ENCODE data around the gene C2CD3.

C2CD3 gene

GRCh38 chr11:74018331-74019005 is 152.3 kb downstream of the C2CD3 start:
- no peak for DNase-seq

- DNase-seq: no peak
These were observed 153.2 kb downstream of the C2CD3 start for GRCh38 chr11:74017631-74018030.

GRCh38 chr11:74015919-74016684 is 154.7 kb downstream of the C2CD3 start:
- no peak for DNase-seq

GRCh38 chr11:74014880-74015279 is 155.9 kb downstream of the C2CD3 start:
- DNase-seq: no peak

- DNase-seq: no peak
These were observed 157.7 kb downstream of the C2CD3 start for GRCh38 chr11:74013141-74013540.

- no peak for DNase-seq
These were observed 158.6 kb downstream of the C2CD3 start for GRCh38 chr11:74012074-74012809.

GRCh38 chr11:74011360-74012073 is 159.3 kb downstream of the C2CD3 start:
- no peak for DNase-seq

- no peak for DNase-seq
These were observed 160.2 kb downstream of the C2CD3 start for GRCh38 chr11:74010306-74011300.

GRCh38 chr11:74009675-74010305 is 161.0 kb downstream of the C2CD3 start:
- DNase-seq: no peak

- DNase-seq: no peak
These were observed 161.6 kb downstream of the C2CD3 start for GRCh38 chr11:74009230-74009547.

- no peak for DNase-seq
These were observed 162.2 kb downstream of the C2CD3 start, which contains the start of gene UCP3 for GRCh38 chr11:74008373-74009229. Gene UCP3, minus strand, starts transcription at chr11:74009085. Its CDS starts 2,043 bp downstream, at chr11:74007042.

GRCh38 chr11:74007691-74008372 is 163.0 kb downstream of the C2CD3 start:
- no peak for DNase-seq

GRCh38 chr11:74006743-74007304 is 164.0 kb downstream of the C2CD3 start:
- DNase-seq: no peak

GRCh38 chr11:74005721-74006517 is 164.9 kb downstream of the C2CD3 start:
- no peak for DNase-seq

GRCh38 chr11:74004759-74005615 is 165.8 kb downstream of the C2CD3 start:
- DNase-seq: no peak

GRCh38 chr11:74004046-74004695 is 166.6 kb downstream of the C2CD3 start:
- no peak for DNase-seq

GRCh38 chr11:74002832-74003231 is 168.0 kb downstream of the C2CD3 start:
- DNase-seq: no peak
